ENCODE results near the gene CDY1.
"Not testable (repeated sequence)": the region's sequence is repeated elsewhere in the genome, so short reads cannot be mapped to it uniquely, and the experiment has no call there.

CDY1 gene, protein sequence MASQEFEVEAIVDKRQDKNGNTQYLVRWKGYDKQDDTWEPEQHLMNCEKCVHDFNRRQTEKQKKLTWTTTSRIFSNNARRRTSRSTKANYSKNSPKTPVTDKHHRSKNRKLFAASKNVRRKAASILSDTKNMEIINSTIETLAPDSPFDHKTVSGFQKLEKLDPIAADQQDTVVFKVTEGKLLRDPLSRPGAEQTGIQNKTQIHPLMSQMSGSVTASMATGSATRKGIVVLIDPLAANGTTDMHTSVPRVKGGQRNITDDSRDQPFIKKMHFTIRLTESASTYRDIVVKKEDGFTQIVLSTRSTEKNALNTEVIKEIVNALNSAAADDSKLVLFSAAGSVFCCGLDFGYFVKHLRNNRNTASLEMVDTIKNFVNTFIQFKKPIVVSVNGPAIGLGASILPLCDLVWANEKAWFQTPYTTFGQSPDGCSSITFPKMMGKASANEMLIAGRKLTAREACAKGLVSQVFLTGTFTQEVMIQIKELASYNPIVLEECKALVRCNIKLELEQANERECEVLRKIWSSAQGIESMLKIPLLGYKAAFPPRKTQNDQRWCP

DNA sequence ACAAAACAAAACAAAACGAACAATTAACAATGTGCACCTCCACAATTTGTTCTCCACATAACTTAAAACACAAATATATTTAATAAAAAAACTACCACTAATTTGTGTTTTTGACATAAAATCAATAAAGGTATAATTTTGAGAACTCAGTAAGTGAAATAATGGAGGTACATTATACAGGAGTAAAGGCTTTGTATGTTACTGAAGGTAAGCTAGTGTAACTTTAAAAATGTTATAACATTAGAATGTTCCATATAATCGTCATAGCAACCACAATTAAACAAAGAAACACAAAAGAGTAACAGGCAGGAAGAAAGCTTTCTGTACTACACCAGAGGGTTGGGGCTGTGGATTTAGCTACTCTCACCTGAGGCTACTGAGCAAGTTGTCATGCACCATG is at the start of gene CDY1:
TSS of gene CDY1 (plus strand) at position 301 of the 400 bp plus-strand sequence. CDS start 326 bp downstream, outside the sequence.
- not testable (repeated sequence) for H3K9me3 Mint-ChIP-seq, H3K4me3 Mint-ChIP-seq, H3K27ac Mint-ChIP-seq, ATAC-seq, H3K4me1 Mint-ChIP-seq, H3K27me3 Mint-ChIP-seq, H3K36me3 Mint-ChIP-seq

DNA sequence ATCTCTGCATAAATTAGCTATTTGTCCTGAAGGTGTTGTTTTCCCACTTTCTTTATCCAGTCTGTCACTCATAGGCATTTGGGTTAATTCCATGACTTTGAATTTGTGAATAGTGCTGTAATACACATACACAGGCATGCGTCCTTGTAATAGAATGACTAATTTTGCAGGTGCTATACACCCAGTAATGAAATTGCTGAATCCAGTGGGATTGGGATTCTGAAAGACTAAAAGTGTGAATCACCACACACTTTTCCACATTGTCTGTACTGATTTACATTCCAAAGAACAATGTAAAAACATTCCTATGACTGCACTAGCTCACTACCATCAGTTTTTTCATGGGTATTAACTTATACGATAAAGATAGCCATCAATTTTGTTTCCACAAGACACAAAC is 28.6 kb upstream of the CDY1 start:
- not testable (repeated sequence) for H3K27me3 Mint-ChIP-seq, H3K27ac Mint-ChIP-seq, H3K36me3 Mint-ChIP-seq, H3K9me3 Mint-ChIP-seq, H3K4me1 Mint-ChIP-seq, ATAC-seq, H3K4me3 Mint-ChIP-seq

DNA sequence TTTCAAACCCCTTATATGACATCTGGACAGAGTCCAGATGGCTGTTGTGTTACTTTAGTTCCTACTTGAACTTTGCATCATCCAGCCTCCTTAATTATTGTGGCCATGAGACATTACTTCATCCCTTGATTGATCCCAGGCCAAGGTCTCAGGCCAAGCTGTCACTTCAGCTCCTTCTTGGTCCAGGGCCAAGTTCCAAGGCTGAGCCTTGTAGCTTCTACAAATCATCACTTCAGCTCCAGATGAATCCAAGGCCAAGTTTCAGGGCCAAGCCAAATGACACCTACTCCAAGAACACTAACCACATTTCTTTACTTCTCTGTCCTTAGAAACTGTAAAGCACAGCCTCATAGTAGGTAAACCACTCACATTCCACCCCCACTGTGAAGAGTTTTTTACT is 1.7 kb upstream of the CDY1 start:
- not testable (repeated sequence) for ATAC-seq, H3K27me3 Mint-ChIP-seq, H3K36me3 Mint-ChIP-seq, H3K4me3 Mint-ChIP-seq, H3K4me1 Mint-ChIP-seq, H3K27ac Mint-ChIP-seq, H3K9me3 Mint-ChIP-seq

DNA sequence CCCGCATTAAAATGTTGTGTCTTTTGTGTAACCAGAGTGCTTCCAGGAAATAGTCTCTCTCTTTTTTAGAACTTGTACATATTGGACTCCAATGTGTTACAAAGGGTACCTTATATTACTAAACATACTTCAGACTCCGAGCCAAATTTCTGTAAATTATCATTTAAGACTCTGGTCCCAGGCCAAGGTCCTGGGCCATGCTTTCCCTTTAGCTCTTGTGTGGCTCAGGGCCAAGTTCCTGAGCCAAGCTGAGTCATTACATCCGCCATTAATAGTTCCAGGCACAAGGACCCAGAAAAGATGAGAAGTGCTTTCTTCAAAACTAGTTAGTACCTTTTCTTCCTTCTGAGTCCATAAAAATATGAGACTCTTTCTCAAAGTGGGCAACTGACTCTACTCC is 4.6 kb downstream of the CDY1 start:
- not testable (repeated sequence) for H3K27me3 Mint-ChIP-seq, H3K36me3 Mint-ChIP-seq, H3K9me3 Mint-ChIP-seq, H3K27ac Mint-ChIP-seq, H3K4me1 Mint-ChIP-seq, ATAC-seq, H3K4me3 Mint-ChIP-seq

DNA sequence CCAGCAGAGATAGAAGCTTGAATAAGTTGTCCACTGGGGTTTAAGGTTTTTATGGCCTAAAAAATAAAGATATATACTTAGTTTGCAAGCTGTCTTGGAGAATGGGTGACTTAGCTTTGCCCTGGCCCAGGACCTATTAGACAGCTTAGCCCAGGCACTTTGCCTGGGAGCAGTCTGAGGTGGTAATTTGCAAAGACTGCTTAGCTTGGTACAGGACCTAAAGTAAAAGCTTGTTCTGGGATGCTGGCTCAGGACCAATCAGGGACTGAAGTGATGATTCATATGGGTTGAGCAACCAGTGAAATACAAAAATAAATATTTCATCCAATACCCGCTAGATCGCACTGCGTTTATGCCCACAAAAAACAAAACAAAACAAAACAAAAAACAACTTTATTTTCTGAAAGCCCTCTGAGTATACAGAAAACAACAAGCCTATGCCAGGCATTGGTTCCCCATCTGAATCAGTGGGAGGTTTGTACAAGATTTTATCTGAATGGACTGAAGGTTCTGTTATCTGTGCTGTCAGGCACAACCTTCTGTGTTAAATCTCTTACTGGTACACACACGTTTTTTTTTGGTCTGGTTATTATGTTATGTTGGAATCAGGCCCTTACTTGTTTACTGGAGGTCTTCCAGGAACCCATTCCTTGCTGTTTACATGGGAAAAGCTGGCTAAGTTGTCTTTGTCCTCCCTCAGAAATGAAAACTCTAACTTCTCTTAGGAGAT is 8.6 kb downstream of the CDY1 start:
- not testable (repeated sequence) for H3K27ac Mint-ChIP-seq, H3K4me3 Mint-ChIP-seq, H3K27me3 Mint-ChIP-seq, H3K4me1 Mint-ChIP-seq, ATAC-seq, H3K36me3 Mint-ChIP-seq, H3K9me3 Mint-ChIP-seq

DNA sequence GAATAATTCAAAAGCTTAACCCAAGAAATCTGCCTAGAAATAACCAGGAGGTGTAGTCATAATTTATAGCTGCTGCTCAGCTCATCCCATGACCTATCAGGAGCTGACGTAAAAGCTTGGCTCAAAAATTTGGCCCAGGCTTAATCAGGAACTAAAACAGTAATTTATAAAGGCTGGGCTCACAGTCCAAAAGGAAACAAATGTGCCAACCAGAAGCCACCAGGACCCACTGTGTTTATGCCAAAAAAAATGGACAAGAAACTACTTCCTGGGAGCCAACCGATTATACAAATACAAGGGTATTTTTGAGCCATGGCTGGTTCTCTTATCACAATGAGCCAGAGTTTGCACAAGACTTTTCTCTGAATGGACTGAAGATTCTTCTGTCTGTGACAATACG is 17.9 kb downstream of the CDY1 start:
- H3K36me3 Mint-ChIP-seq, H3K9me3 Mint-ChIP-seq, H3K27ac Mint-ChIP-seq, ATAC-seq, H3K27me3 Mint-ChIP-seq, H3K4me1 Mint-ChIP-seq, H3K4me3 Mint-ChIP-seq: not testable (repeated sequence)

DNA sequence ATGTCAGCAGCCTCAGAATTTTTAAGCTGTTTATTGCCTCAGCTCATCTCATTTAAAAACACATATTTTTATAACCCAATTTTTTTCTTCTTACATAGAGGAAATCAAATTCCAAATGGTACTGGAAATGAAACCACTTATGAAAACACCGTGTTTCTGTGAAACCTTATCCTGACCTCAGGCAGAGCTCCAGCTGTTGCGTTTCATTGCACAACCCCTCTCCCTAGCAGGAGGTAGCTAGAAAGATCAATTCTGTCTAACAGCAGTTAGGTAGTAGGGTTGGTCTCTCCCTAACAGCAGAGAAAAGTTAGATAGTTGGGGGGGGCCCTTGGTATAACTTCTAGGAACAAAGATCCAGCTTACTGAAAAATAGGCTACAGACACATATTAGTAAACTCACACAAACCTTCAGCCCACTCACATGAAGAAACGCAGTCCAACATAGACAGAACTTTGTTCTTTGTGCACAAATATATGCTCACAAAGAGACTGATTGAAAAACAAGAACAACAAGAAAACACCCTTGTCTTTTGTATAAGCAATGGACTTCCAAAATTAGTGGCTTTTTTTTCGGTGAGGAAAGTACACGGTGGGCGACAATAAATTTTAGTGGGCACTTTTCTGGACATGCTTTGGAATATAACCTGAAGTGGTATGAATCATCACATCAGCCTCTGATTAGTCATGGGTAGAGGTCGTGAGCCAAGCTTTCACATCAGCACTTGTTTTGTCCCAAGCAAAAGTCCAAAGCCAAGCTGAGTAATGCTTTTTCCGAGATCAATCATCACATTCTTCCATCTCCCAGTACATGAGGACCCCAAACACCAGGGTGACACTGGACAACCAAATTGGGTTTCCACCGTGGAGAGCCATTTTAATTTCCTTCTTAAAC is 21.4 kb downstream of the CDY1 start:
- not testable (repeated sequence) for H3K9me3 Mint-ChIP-seq, H3K36me3 Mint-ChIP-seq, H3K4me1 Mint-ChIP-seq, H3K4me3 Mint-ChIP-seq, ATAC-seq, H3K27me3 Mint-ChIP-seq, H3K27ac Mint-ChIP-seq

All from stimulated activated memory B cell treated with anti-CD40 and anti-IgM and Interleukin-4, amounts not matched to agents 10 μg/mL and 1 μg/mL and 100 μg/mL, for 72 hours (primary cell).